Frontal cortex (tissue), 4 donors: ENCODE results near the gene KCNK15. TPM values are rescaled to one million over a fixed set of nuclear protein-coding genes. Genes with fewer than 3 reads are reported as not detected.

ENCODE experiments used
- DNase-seq, 2 donors: peaks; one replicate each; pipeline ENCODE4 v3.0.0; 2012; ENCODE audit warnings: low spot score in 2 of 2
- FAIRE-seq: peaks from 2 replicates; lab custom pipeline; 2012; peaks lifted over from hg19 to GRCh38; lab: Jason Lieb, UNC
- total RNA-seq: library from RNA; depleted of rRNA; stranded (reverse); fragments of >200 nt; gene quantifications from one replicate; pipeline ENCODE4 v1.2.3, GENCODE V29; 2014
- donor health status: control.
- donor health status: control.
- donor health status: control.

The KCNK15 gene
- total RNA-seq, 1 donor from 2014 or later = not detected

DNA sequence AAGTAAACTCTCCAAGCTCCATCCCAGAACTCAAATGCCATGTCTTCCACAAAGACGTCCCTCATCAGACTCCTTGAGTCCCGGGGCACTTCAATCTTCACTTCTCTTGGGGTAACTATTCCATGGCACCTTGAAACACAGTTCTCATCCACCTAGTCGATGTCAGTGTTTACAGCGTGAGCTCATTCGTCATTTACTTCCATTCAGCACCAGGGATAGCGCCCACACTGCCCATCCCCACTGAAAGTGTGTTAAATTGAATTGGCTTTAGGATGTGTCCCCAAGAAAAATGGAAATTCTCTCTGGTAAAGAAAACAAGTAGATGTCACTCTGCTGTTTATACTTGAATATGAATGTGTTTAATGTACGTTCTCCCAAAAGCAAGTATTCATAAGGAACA is 31.3 kb downstream of the KCNK15 start:
- DNase-seq = no peak
- FAIRE-seq = no peak

- DNase-seq (no peak), FAIRE-seq (no peak)
These were observed 34.6 kb downstream of the KCNK15 start for GRCh38 chr20:44780226-44780625.

- DNase-seq = no peak
- FAIRE-seq = no peak
These were observed 35.5 kb downstream of the KCNK15 start for GRCh38 chr20:44781118-44781517.

- DNase-seq (no peak), FAIRE-seq (no peak)
These were observed 36.1 kb downstream of the KCNK15 start for GRCh38 chr20:44781791-44782190.

GRCh38 chr20:44784688-44785087 is 39.0 kb downstream of the KCNK15 start:
- no peak for FAIRE-seq

DNA sequence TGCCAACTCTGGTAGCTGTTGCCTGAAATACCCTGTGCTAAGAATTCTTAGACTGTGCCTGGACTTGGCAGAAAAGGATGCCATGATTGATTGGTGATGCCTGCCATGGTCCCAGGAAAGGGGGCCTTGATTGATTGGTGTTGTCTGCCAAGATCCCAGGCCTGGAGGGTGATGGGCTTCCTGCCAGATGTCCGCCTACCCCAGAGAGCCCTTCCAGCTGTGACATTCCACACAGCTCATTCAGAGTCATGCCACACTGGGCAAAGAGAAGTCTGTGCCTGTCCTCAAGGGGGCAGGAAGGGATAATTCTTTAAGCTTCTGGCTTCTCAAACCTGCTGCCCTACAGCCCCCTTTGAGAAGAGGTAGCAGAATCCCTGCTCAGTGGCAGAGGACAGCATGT is 40.1 kb downstream of the KCNK15 start:
- FAIRE-seq = no peak
- DNase-seq = no peak

More at GRCh38 chr20:44784688-44785087, 39.0 kb downstream of the KCNK15 start:
- no peak for DNase-seq

GRCh38 chr20:44787299-44787698 is 41.6 kb downstream of the KCNK15 start:
- FAIRE-seq = no peak
- no peak for DNase-seq

DNA sequence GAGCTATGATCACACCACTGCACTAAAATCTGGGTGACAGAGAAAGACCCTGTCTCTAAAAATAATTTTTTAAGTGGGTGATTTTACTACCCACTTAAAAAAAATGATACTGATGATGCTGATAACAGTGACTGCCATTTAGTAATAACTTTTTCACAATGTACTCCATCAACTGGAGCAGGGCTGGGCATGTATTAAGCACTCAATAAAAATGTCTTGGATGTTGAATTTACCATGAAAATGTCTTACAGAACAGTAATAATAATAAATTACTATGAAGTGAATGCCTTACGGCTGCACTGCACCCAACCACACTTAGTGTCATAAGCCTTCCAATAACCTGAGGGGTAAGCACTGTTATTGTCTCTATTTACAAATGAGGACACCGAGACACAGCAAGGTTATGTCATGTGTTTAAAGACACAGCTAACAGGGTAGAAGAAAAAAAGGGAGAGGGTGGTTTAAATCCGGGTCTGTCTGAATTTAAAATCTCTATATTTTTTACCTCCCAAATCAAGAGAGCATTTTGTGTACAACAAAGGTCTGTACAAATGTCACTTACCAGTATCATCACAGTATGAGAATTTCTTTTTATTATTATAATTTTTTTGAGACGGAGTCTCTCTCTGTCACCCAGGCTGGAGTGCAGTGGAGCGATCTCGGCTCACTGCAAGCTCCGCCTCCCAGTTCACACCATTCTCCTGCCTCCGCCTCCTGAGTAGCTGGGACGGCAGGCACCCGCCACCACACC is 43.2 kb downstream of the KCNK15 start:
- no peak for DNase-seq

GRCh38 chr20:44790638-44791393 is 45.2 kb downstream of the KCNK15 start:
- FAIRE-seq (no peak), DNase-seq (no peak)

More for the DNA sequence above, 43.2 kb downstream of the KCNK15 start:
- FAIRE-seq = no peak

GRCh38 chr20:44792796-44793195 is 47.1 kb downstream of the KCNK15 start:
- FAIRE-seq (no peak), DNase-seq (no peak)

DNA sequence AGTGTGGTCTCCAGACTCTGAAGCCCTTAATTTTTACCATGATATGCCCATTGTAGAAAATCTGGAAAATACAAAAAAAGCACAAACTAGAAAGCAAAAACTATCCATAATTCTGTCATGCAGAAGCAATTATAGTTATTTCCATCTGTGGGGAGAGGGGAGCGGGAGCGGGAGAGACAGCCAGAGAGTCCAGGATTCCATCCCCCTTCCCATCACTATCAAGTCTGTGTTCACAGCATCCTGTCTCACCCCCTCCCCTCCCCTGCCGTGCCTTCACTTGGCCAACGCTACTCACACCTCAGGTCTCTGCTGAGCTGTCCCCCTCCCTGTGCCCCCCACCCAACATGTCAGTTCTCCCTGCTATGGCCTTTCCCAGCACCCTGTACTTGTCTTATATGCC is 50.2 kb downstream of the KCNK15 start:
- FAIRE-seq (no peak), DNase-seq (no peak)

GRCh38 chr20:44796311-44796710 is 50.6 kb downstream of the KCNK15 start:
- DNase-seq (no peak), FAIRE-seq (no peak)

GRCh38 chr20:44796758-44797457 is 51.2 kb downstream of the KCNK15 start:
- DNase-seq = no peak
- no peak for FAIRE-seq

GRCh38 chr20:44799691-44800090 is 54.0 kb downstream of the KCNK15 start:
- FAIRE-seq = no peak
- no peak for DNase-seq

DNA sequence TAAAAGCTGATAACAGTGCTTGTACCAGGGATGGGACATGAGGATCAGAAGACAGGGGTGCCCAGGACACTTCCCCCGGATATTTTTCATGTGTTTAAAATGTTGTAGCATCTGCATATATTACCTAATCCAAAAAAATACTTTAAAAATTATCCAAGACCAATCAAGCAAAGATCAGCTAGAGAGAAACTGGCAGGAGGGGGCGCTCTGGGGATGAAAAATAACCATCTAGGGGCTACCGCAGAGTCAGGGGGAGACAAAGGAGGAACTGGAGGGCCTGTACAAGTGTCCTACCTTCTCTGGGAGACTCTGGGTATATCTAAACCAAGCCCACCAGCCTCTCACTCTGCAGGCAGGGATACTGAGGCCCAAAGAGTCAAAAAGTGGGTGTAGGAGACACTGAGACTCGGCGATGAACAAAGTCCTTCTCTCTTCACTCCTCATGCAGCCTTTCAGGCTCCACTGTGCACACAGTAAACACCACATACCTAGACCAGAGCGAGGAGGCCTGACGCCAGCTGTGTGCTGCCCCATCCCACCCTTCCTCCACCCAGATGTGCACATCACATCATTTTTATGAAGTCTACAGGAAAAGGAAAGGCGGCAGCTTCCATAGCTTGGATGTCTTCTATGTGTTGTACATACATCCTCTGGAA is 54.9 kb downstream of the KCNK15 start:
- FAIRE-seq = no peak
- DNase-seq = no peak

Other genes with a start within 250 kb of the KCNK15 start
- 89.7 TPM for gene SERINC3, start 223.8 kb upstream of the KCNK15 start, total RNA-seq
- 32.2 TPM for gene PKIG, start 163.3 kb upstream of the KCNK15 start, total RNA-seq
- gene ADA, start 94.2 kb upstream of the KCNK15 start, total RNA-seq = 2.4 TPM
- not detected for gene CCN5, start 30.5 kb upstream of the KCNK15 start, total RNA-seq
- gene RIMS4, start 64.7 kb downstream of the KCNK15 start, total RNA-seq = 43.2 TPM
- 148 TPM for gene YWHAB, start 139.8 kb downstream of the KCNK15 start, total RNA-seq
- 2.4 TPM for gene PABPC1L, start 164.2 kb downstream of the KCNK15 start, total RNA-seq
- gene TOMM34, start 214.5 kb downstream of the KCNK15 start, total RNA-seq = 3.7 TPM
- 37.5 TPM for gene STK4, start 220.6 kb downstream of the KCNK15 start, total RNA-seq